Type B pancreatic cell (in vitro differentiated cells): ENCODE data around the gene CDCA7L. TPM values are rescaled to one million over a fixed set of nuclear protein-coding genes. Genes with fewer than 3 reads are reported as not detected.

Experiments used
- DNase-seq: peaks from one replicate; pipeline ENCODE4 v3.0.0; 2021; ENCODE audit warnings: mixed read lengths; ENCODE audit not compliant: unreplicated experiment; ENCODE audit errors: extremely low spot score
- H3K27ac Mint-ChIP-seq: 2 replicates; pipeline ENCODE4 v1.8.0; 2021; ENCODE audit warnings: mild to moderate bottlenecking, mixed read lengths
- H3K27me3 Mint-ChIP-seq: 2 replicates; pipeline ENCODE4 v1.8.0; 2021; ENCODE audit warnings: mixed read lengths
- H3K36me3 Mint-ChIP-seq: 2 replicates; pipeline ENCODE4 v1.8.0; 2021; ENCODE audit warnings: mixed read lengths
- H3K4me1 Mint-ChIP-seq: one replicate; pipeline ENCODE4 v1.8.0; 2021; ENCODE audit warnings: mixed read lengths; ENCODE audit not compliant: unreplicated experiment
- H3K4me3 Mint-ChIP-seq: 2 replicates; pipeline ENCODE4 v1.8.0; 2021; ENCODE audit warnings: mild to moderate bottlenecking, mixed read lengths
- H3K9me3 Mint-ChIP-seq: 2 replicates; pipeline ENCODE4 v1.8.0; 2021; ENCODE audit warnings: mixed read lengths
- CTCF ChIP-seq: fragments of 200-600 bp; sonication (generic); conservative IDR thresholded peaks from 2 replicates; pipeline ENCODE4 v1.5.0; 2021; ENCODE audit warnings: antibody characterized with exemption, mild to moderate bottlenecking
- total RNA-seq: library from RNA; stranded (reverse); gene quantifications from 2 replicates; pipeline ENCODE4 v1.2.1, GENCODE V29; 2021; ENCODE audit warnings: low replicate concordance

The CDCA7L gene
- total RNA-seq, 1 donor from 2014 or later: 37.8 TPM

- Mint-ChIP-seq H3K27ac (peak overlapping the region; percentile 77), H3K4me1 (peaks cover 42% of the 10 kb centered on the region), H3K27me3 (peaks cover 40% of the 10 kb centered on the region), H3K36me3 (peaks cover 2% of the 10 kb centered on the region), H3K9me3 (no peaks in the 10 kb centered on the region), H3K4me3 (peak overlapping the region; percentile 93)
- TF ChIP-seq CTCF: no peak
- DNase-seq: no peak
Measured at GRCh38 chr7:21944616-21945453, 864 bp downstream of the CDCA7L start.

GRCh38 chr7:21943436-21943835, 2.3 kb downstream of the CDCA7L start:
- DNase-seq: no peak
- no peaks in the 10 kb centered on the region for H3K9me3 Mint-ChIP-seq
- H3K4me3 Mint-ChIP-seq: peak overlapping the region; percentile 67
- peaks cover 11% of the 10 kb centered on the region for H3K36me3 Mint-ChIP-seq
- no peak for TF ChIP-seq CTCF
- H3K4me1 Mint-ChIP-seq: peaks cover 33% of the 10 kb centered on the region
- H3K27me3 Mint-ChIP-seq: peaks cover 26% of the 10 kb centered on the region
- no peak overlapping the region for H3K27ac Mint-ChIP-seq

- no peaks in the 10 kb centered on the region for H3K9me3 Mint-ChIP-seq
- peak overlapping the region; percentile 67 for H3K4me3 Mint-ChIP-seq
- H3K4me1 Mint-ChIP-seq: peaks cover 33% of the 10 kb centered on the region
- no peak for DNase-seq
- peaks cover 26% of the 10 kb centered on the region for H3K27me3 Mint-ChIP-seq
- H3K36me3 Mint-ChIP-seq: peaks cover 15% of the 10 kb centered on the region
- no peak for TF ChIP-seq CTCF
- no peak overlapping the region for H3K27ac Mint-ChIP-seq
Measured at GRCh38 chr7:21942955-21943354, 2.7 kb downstream of the CDCA7L start.

GRCh38 chr7:21941611-21942141, 4.0 kb downstream of the CDCA7L start:
- peak overlapping the region; percentile 21 for H3K4me3 Mint-ChIP-seq
- peaks cover 33% of the 10 kb centered on the region for H3K4me1 Mint-ChIP-seq
- H3K27ac Mint-ChIP-seq: no peak overlapping the region
- H3K36me3 Mint-ChIP-seq: peaks cover 23% of the 10 kb centered on the region
- DNase-seq: no peak
- TF ChIP-seq CTCF: no peak
- no peaks in the 10 kb centered on the region for H3K9me3 Mint-ChIP-seq
- H3K27me3 Mint-ChIP-seq: peaks cover 15% of the 10 kb centered on the region

GRCh38 chr7:21939858-21940372, 5.8 kb downstream of the CDCA7L start:
- DNase-seq: no peak
- peaks cover 34% of the 10 kb centered on the region for H3K36me3 Mint-ChIP-seq
- H3K27me3 Mint-ChIP-seq: peaks cover 15% of the 10 kb centered on the region
- no peak for TF ChIP-seq CTCF
- H3K4me3 Mint-ChIP-seq: no peak overlapping the region
- no peak overlapping the region for H3K27ac Mint-ChIP-seq
- peaks cover 29% of the 10 kb centered on the region for H3K4me1 Mint-ChIP-seq
- H3K9me3 Mint-ChIP-seq: no peaks in the 10 kb centered on the region
